ENCODE data around the gene CTNNA1.

The CTNNA1 gene

GRCh38 chr5:138878437-138879235 is 125.4 kb downstream of the CTNNA1 start:
- Histone ChIP-seq H3K9me3 (no peaks in the 10 kb centered on the region), H3K36me3 (no peaks in the 10 kb centered on the region), H3K4me1 (peaks cover 0 to 38% (median 23%) of the 10 kb centered on the region in 4 donors), H3K4me3 (no peak overlapping the region), H3K27me3 (no peaks in the 10 kb centered on the region), H3K27ac (no peak overlapping the region)
- intact Hi-C loops (cut with DNase I; ENCODE audit: low total_unique reads): no loop called here
- TF ChIP-seq CTCF (IDR thresholded peaks at IDR 0.05): no peak
- no peak for DNase-seq

GRCh38 chr5:138883211-138883610 is 130.0 kb downstream of the CTNNA1 start:
- Histone ChIP-seq H3K36me3 (peaks cover 17 to 24% (median 19%) of the 10 kb centered on the region in 3 donors), H3K27me3 (no peaks in the 10 kb centered on the region), H3K4me1 (peaks cover 0 to 15% (median 7%) of the 10 kb centered on the region in 4 donors), H3K27ac (no peak overlapping the region), H3K4me3 (no peak overlapping the region), H3K9me3 (no peaks in the 10 kb centered on the region)
- no peak for TF ChIP-seq CTCF (IDR thresholded peaks at IDR 0.05)
- intact Hi-C loops (cut with DNase I; ENCODE audit: low total_unique reads): no loop called here
- no peak for DNase-seq

GRCh38 chr5:138884094-138884493 is 130.9 kb downstream of the CTNNA1 start:
- Histone ChIP-seq H3K27ac (no peak overlapping the region), H3K36me3 (peaks cover 25 to 33% (median 27%) of the 10 kb centered on the region in 3 donors), H3K4me1 (peaks cover 0 to 10% (median 3%) of the 10 kb centered on the region in 4 donors), H3K9me3 (no peaks in the 10 kb centered on the region), H3K4me3 (no peak overlapping the region), H3K27me3 (no peaks in the 10 kb centered on the region)
- intact Hi-C loops (cut with DNase I; ENCODE audit: low total_unique reads): no loop called here
- TF ChIP-seq CTCF (IDR thresholded peaks at IDR 0.05): no peak
- no peak for DNase-seq

- Histone ChIP-seq H3K4me3 (no peak overlapping the region), H3K36me3 (peaks cover 29 to 37% (median 32%) of the 10 kb centered on the region in 3 donors), H3K4me1 (peaks cover 0 to 10% (median 3%) of the 10 kb centered on the region in 4 donors), H3K27me3 (no peaks in the 10 kb centered on the region), H3K27ac (no peak overlapping the region), H3K9me3 (no peaks in the 10 kb centered on the region)
- intact Hi-C loops (cut with DNase I; ENCODE audit: low total_unique reads): no loop called here
- no peak for DNase-seq
- no peak for TF ChIP-seq CTCF (IDR thresholded peaks at IDR 0.05)
Measured at GRCh38 chr5:138884554-138884953, 131.3 kb downstream of the CTNNA1 start.

GRCh38 chr5:138889994-138890393 is 136.8 kb downstream of the CTNNA1 start:
- H3K27ac ChIP-seq: no peak overlapping the region
- no peaks in the 10 kb centered on the region for H3K9me3 ChIP-seq
- H3K27me3 ChIP-seq: no peaks in the 10 kb centered on the region
- intact Hi-C loops (cut with DNase I; ENCODE audit: low total_unique reads): no loop called here
- no peak for TF ChIP-seq CTCF (IDR thresholded peaks at IDR 0.05)
- no peaks in the 10 kb centered on the region for H3K4me1 ChIP-seq
- peaks cover 50 to 63% (median 55%) of the 10 kb centered on the region in 3 donors for H3K36me3 ChIP-seq
- no peak overlapping the region for H3K4me3 ChIP-seq
- DNase-seq: no peak

All from tibial artery (tissue), 4 donors.